GM18867 (cell line): ENCODE data around the gene KLK8.
"Not testable (repeated sequence)": the region's sequence is repeated elsewhere in the genome, so short reads cannot be mapped to it uniquely, and the experiment has no call there.

Source experiments
- ATAC-seq: cut with Tn5 transposase; IDR thresholded peaks from one replicate; pipeline ENCODE4 v1.9.1; 2021; ENCODE audit warnings: mild to moderate bottlenecking, moderate library complexity; ENCODE audit not compliant: unreplicated experiment

Gene KLK8

GRCh38 chr19:50984416-50984815 is 17.0 kb downstream of the KLK8 start:
- not testable (repeated sequence) for ATAC-seq

DNA sequence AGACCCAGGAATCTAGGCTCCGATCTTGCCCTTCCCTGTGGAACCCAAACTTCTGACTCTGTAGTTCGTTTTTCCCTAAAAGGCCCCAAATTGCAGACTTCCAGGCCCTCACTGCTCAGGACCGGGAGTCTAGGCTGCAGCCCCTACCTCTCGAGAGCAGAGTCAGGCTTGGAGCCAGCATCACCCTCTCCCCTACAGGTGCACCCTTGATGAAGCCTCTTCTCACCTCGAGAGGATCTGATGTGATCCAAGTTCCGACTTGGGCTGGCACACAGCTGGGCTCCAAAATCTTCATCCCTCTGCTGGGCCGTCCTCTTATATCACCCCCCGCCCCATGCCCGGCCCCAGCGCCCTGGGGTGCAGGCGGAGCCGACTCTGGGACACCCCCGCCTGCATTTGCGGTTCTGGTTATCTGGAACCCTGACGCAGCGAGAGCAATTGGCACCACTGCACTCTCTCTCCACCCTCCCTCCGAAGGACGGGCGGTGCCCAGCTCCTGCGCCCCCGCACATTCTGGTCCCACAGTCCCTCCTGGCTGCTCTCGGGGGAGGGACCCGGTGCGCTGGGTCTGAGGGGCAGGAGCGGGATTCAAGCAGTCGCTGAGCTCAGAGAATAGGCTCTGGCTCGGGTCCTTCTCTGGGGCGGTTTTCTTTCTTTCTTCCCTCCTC is 17.6 kb downstream of the KLK8 start, which contains the start of gene KLK7:
Gene KLK7, minus strand, starts transcription at position 293 of the 668 bp plus-strand sequence. CDS start 1,518 bp downstream, outside the sequence.
- ATAC-seq, result no peak

GRCh38 chr19:50982186-50982585 is 19.2 kb downstream of the KLK8 start:
- ATAC-seq, result no peak

- no peak for ATAC-seq
Measured at GRCh38 chr19:50981587-50982146, 19.7 kb downstream of the KLK8 start.

DNA sequence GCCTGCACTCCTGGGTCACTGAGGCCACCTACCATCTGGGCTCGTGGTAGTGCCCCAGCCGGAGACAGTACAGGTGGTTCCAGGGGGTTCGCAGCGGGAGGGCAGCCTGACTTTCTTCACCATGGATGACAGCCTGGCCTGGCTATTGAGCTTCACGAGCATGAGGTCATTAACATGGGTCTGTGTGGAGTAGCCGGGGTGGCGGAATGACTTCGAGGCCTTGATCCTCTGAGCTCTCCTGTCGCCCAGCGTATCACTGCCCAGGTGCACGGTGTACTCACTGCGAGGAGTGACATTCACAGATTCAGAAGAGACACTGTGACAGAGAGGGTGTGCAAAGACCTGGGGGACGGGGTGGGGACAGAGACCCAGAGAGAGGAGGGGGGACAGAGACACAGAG is 21.2 kb downstream of the KLK8 start:
- no peak for ATAC-seq

GRCh38 chr19:50979758-50980157 is 21.6 kb downstream of the KLK8 start:
- no peak for ATAC-seq

GRCh38 chr19:50978772-50979390 is 22.5 kb downstream of the KLK8 start:
- ATAC-seq, result no peak

DNA sequence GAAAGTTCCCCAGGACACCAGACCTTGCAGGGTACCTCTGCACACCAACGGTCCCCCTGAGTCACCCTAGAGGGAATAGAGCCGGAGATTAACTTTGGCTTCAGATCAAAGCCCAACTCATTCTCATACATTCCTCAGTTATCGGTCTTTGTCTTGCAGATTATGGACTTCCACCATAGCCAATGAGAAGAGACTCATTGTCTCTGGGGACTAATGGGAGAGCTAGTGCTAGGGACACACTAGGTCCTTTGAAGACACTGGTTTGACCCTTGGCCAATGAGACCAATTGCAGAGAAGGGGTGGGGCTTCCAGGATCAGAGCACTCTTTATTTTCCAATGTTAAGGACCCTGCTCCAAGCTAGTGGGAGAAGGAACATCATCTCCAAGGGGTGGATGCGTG is 23.8 kb downstream of the KLK8 start:
- ATAC-seq, result no peak

DNA sequence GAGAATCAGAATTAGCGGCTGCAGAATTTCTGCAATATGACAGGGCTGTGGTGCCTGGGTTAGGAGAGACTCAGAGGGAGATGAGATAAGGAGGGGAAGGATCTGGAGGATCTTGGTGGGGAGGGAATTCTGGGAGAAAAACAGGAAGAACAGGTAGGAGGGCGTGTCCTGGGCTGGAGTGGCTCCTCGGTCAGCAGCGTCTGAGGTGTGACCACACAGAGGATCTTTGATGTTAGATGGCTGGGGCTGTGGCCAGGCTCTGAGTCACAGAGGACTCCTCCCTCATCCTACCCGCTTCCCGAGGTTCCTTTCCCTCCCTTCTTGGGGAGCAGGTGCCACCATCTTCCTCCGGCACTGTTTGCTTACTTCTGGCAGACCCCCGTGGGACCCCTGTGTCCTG is 25.6 kb downstream of the KLK8 start:
- no peak for ATAC-seq

GRCh38 chr19:50974702-50975556 is 26.5 kb downstream of the KLK8 start:
- no peak for ATAC-seq

DNA sequence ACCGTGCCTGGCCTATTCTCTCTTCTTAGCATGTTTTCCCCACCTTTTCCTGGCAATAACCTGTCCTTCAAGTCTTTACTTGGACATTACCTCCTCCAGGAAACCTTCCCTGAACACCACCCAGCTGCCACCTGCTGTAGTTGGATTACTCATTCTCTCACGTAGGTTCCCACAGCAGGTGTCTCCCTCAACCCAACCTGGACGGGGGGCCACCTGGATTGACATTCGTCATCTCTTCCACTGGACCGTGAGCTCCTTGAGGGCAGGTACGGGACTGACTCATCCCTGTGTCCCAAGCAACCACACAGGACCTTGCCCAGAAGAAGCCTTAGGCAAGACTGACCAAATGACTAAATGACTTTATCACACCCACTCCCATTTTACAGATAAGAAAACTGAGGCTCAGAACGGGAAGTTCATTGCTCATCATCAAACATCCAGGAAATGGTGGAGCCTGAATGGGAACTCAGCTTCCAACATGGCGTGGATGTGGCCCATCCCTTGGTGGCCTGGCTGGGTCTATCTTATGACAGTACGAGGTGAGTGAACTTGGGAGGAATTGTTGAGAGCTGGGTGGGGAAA is 28.5 kb downstream of the KLK8 start:
- ATAC-seq, result no peak

- not testable (repeated sequence) for ATAC-seq
Measured at GRCh38 chr19:50969810-50970209, 31.6 kb downstream of the KLK8 start.

- ATAC-seq, result no peak
Measured at GRCh38 chr19:50969413-50969760, 32.0 kb downstream of the KLK8 start, which contains the start of gene KLK6. Gene KLK6, minus strand, starts transcription at chr19:50969591. Its CDS starts 1,487 bp downstream, at chr19:50968104.

- ATAC-seq, result no peak
Measured at GRCh38 chr19:50968716-50969412, 32.5 kb downstream of the KLK8 start.

GRCh38 chr19:50967929-50968715 is 33.3 kb downstream of the KLK8 start:
- no peak for ATAC-seq

DNA sequence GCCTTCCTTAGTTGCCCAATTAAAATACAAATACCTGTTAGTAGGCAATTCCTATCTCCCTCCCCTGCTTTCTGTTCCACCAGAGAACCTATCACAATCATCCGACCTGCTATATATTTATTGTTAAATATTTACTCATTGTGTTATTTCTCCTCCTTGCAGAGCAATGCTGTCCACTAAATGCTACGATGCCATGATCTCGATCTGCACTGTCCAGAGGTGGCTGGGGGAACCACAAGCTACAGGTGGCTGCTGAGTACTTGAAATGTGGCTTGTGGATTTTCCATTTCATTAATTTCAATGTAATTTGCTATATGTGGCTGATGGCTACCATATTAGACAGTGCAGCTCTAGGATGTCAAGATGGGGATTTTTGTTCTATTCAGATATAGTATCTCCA is 37.1 kb downstream of the KLK8 start:
- no peak for ATAC-seq

DNA sequence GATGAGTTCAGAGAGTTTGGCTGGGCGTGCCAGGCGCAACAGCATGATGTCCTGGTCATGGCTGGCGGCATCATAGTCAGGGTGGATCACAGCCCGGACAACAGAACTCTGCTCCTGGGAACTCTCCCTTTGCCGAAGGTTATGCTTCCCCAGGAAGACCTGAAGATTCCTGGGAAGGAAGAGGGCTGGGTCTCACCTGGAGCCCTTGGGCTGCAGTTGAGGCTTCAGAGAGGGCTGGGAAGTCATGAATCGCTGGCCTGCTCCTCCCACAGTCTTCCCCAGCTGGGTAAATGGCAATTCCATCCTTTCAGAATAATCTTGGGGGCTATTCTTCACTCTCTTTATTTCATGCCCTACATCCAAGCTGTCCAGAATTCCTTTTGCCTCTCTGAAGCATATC is 38.0 kb downstream of the KLK8 start:
- ATAC-seq, result no peak

DNA sequence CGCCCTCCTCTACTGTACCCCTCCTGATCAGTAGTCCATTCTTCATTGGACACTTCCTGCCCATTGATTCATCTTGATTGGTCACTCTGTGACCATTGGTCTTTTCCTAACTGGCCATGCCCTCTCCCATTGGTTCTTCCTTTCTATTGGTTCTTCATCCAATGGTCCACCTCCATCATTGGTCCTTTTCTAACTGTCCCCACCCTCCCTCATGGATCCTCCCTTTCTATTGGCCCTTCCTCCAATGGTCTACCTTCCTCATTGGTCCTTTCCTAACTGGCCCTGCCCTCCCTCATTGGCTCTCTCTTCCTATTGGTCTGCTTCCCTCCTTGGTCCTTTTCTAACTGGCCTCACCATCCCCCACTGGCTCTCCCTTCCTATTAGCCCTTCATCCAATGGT is 39.2 kb downstream of the KLK8 start:
- ATAC-seq, result no peak

GRCh38 chr19:50959731-50960500 is 41.5 kb downstream of the KLK8 start:
- no peak for ATAC-seq
